ENCODE results near the gene S1PR2. TPM values are rescaled to one million over a fixed set of nuclear protein-coding genes. Genes with fewer than 3 reads are reported as not detected.

S1PR2 gene
- total and polyA plus RNA-seq, 9 of the 15 experiments (the other 6 are each of a cell fraction or from before 2014, with no cell fraction given), result 1.5 to 3.9 (median 2.0) TPM

DNA sequence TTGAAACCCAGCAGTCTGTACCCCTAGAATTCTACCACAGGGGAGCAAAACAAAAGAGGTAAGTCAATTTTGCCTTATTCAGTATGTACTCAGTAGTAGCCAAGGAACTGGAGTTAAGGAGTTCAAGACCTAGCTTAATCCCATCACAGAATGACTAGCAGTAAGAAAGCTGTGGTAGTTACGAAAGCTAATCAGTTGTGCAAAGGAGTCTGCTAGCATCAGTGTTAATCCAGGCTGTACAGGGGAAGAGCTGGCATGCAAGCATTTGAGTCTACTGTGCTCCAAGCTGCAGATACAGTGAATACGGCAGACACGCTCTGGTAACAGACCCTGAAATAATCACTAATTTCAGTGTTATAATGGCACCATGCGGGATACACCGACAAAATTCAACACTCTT, 41.1 kb downstream of the S1PR2 start (continued):
- TF ChIP-seq, protein P1, sequence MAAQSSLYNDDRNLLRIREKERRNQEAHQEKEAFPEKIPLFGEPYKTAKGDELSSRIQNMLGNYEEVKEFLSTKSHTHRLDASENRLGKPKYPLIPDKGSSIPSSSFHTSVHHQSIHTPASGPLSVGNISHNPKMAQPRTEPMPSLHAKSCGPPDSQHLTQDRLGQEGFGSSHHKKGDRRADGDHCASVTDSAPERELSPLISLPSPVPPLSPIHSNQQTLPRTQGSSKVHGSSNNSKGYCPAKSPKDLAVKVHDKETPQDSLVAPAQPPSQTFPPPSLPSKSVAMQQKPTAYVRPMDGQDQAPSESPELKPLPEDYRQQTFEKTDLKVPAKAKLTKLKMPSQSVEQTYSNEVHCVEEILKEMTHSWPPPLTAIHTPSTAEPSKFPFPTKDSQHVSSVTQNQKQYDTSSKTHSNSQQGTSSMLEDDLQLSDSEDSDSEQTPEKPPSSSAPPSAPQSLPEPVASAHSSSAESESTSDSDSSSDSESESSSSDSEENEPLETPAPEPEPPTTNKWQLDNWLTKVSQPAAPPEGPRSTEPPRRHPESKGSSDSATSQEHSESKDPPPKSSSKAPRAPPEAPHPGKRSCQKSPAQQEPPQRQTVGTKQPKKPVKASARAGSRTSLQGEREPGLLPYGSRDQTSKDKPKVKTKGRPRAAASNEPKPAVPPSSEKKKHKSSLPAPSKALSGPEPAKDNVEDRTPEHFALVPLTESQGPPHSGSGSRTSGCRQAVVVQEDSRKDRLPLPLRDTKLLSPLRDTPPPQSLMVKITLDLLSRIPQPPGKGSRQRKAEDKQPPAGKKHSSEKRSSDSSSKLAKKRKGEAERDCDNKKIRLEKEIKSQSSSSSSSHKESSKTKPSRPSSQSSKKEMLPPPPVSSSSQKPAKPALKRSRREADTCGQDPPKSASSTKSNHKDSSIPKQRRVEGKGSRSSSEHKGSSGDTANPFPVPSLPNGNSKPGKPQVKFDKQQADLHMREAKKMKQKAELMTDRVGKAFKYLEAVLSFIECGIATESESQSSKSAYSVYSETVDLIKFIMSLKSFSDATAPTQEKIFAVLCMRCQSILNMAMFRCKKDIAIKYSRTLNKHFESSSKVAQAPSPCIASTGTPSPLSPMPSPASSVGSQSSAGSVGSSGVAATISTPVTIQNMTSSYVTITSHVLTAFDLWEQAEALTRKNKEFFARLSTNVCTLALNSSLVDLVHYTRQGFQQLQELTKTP (IDR thresholded peaks at IDR 0.05; ENCODE audit: low read depth in 1 of 2, partially characterized antibody in 2 of 2), result no peak
- TF ChIP-seq RBBP5 (IDR thresholded peaks at IDR 0.05; ENCODE audit: borderline replicate concordance, insufficient read depth, low read length, poor library complexity, severe bottlenecking) (no peak), TAF15 (IDR thresholded peaks at IDR 0.05; ENCODE audit: low read depth, low read length) (no peak), CEBPG (CRISPR knock-in tag; IDR thresholded peaks at IDR 0.05) (no peak), CEBPG (tag; conservative IDR thresholded peaks at IDR 0.05 in 1 of 2, IDR thresholded peaks at IDR 0.05 in 1 of 2) (no peak), CC2D1A (IDR thresholded peaks at IDR 0.05) (no peak), MEIS2 (IDR thresholded peaks at IDR 0.05; ENCODE audit: partially characterized antibody) (no peak), ZNF707 (CRISPR knock-in tag; conservative IDR thresholded peaks at IDR 0.05) (no peak)
- TF ChIP-seq, protein P2, sequence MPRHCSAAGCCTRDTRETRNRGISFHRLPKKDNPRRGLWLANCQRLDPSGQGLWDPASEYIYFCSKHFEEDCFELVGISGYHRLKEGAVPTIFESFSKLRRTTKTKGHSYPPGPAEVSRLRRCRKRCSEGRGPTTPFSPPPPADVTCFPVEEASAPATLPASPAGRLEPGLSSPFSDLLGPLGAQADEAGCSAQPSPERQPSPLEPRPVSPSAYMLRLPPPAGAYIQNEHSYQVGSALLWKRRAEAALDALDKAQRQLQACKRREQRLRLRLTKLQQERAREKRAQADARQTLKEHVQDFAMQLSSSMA (CRISPR knock-in tag; IDR thresholded peaks at IDR 0.05), result no peak
- TF ChIP-seq, protein P3, sequence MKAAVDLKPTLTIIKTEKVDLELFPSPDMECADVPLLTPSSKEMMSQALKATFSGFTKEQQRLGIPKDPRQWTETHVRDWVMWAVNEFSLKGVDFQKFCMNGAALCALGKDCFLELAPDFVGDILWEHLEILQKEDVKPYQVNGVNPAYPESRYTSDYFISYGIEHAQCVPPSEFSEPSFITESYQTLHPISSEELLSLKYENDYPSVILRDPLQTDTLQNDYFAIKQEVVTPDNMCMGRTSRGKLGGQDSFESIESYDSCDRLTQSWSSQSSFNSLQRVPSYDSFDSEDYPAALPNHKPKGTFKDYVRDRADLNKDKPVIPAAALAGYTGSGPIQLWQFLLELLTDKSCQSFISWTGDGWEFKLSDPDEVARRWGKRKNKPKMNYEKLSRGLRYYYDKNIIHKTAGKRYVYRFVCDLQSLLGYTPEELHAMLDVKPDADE (conservative IDR thresholded peaks at IDR 0.05; ENCODE audit: control insufficient read depth, low read depth, low read length), result no peak
- TF ChIP-seq, protein P4, sequence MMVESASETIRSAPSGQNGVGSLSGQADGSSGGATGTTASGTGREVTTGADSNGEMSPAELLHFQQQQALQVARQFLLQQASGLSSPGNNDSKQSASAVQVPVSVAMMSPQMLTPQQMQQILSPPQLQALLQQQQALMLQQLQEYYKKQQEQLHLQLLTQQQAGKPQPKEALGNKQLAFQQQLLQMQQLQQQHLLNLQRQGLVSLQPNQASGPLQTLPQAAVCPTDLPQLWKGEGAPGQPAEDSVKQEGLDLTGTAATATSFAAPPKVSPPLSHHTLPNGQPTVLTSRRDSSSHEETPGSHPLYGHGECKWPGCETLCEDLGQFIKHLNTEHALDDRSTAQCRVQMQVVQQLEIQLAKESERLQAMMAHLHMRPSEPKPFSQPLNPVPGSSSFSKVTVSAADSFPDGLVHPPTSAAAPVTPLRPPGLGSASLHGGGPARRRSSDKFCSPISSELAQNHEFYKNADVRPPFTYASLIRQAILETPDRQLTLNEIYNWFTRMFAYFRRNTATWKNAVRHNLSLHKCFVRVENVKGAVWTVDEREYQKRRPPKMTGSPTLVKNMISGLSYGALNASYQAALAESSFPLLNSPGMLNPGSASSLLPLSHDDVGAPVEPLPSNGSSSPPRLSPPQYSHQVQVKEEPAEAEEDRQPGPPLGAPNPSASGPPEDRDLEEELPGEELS (CRISPR knock-in tag; IDR thresholded peaks at IDR 0.05; ENCODE audit: borderline replicate concordance), result no peak
- TF ChIP-seq, protein P5, sequence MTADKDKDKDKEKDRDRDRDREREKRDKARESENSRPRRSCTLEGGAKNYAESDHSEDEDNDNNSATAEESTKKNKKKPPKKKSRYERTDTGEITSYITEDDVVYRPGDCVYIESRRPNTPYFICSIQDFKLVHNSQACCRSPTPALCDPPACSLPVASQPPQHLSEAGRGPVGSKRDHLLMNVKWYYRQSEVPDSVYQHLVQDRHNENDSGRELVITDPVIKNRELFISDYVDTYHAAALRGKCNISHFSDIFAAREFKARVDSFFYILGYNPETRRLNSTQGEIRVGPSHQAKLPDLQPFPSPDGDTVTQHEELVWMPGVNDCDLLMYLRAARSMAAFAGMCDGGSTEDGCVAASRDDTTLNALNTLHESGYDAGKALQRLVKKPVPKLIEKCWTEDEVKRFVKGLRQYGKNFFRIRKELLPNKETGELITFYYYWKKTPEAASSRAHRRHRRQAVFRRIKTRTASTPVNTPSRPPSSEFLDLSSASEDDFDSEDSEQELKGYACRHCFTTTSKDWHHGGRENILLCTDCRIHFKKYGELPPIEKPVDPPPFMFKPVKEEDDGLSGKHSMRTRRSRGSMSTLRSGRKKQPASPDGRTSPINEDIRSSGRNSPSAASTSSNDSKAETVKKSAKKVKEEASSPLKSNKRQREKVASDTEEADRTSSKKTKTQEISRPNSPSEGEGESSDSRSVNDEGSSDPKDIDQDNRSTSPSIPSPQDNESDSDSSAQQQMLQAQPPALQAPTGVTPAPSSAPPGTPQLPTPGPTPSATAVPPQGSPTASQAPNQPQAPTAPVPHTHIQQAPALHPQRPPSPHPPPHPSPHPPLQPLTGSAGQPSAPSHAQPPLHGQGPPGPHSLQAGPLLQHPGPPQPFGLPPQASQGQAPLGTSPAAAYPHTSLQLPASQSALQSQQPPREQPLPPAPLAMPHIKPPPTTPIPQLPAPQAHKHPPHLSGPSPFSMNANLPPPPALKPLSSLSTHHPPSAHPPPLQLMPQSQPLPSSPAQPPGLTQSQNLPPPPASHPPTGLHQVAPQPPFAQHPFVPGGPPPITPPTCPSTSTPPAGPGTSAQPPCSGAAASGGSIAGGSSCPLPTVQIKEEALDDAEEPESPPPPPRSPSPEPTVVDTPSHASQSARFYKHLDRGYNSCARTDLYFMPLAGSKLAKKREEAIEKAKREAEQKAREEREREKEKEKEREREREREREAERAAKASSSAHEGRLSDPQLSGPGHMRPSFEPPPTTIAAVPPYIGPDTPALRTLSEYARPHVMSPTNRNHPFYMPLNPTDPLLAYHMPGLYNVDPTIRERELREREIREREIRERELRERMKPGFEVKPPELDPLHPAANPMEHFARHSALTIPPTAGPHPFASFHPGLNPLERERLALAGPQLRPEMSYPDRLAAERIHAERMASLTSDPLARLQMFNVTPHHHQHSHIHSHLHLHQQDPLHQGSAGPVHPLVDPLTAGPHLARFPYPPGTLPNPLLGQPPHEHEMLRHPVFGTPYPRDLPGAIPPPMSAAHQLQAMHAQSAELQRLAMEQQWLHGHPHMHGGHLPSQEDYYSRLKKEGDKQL (CRISPR knock-in tag; IDR thresholded peaks at IDR 0.05; ENCODE audit: borderline replicate concordance), result no peak

Data from K562 (cell line).